HL-60 (cell line): ENCODE measurements around the gene HES7.

Source experiments
- SPI1 ChIP-seq: IDR thresholded peaks from 2 replicates; pipeline ENCODE4 v1.6.1; 2012; ENCODE audit warnings: low read depth, mild to moderate bottlenecking, borderline replicate concordance
- TF ChIP-seq, protein P1 (sequence below): IDR thresholded peaks from one replicate; pipeline ENCODE4 v1.5.1; 2011; ENCODE audit warnings: low read length, control low read depth, inconsistent platforms; ENCODE audit not compliant: insufficient read depth
- TF ChIP-seq, protein P2 (sequence below): IDR thresholded peaks from 2 replicates; pipeline ENCODE4 v1.6.1; 2012; ENCODE audit warnings: low read depth; ENCODE audit not compliant: insufficient replicate concordance

DNA sequence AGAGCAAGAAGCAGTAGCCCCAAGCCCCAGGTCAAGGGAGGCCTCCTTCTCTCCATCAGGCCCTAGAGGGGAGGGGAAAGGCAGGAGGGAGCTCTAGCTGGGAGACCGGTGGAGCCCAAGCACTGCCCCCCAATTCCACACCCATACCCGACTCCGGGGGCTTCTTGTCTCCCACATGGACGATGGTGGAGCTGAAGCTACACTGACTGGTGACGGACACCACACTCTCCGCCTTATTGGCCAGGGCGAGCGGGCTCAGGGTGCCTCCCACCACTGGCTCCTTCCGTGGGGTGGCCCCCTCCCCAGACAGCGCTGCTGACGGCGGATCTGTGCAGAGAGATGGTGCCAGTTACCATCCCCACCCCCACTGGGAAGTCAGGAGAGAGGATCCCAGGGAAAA lies 21.9 kb upstream of the HES7 start:
- TF ChIP-seq, protein P1, sequence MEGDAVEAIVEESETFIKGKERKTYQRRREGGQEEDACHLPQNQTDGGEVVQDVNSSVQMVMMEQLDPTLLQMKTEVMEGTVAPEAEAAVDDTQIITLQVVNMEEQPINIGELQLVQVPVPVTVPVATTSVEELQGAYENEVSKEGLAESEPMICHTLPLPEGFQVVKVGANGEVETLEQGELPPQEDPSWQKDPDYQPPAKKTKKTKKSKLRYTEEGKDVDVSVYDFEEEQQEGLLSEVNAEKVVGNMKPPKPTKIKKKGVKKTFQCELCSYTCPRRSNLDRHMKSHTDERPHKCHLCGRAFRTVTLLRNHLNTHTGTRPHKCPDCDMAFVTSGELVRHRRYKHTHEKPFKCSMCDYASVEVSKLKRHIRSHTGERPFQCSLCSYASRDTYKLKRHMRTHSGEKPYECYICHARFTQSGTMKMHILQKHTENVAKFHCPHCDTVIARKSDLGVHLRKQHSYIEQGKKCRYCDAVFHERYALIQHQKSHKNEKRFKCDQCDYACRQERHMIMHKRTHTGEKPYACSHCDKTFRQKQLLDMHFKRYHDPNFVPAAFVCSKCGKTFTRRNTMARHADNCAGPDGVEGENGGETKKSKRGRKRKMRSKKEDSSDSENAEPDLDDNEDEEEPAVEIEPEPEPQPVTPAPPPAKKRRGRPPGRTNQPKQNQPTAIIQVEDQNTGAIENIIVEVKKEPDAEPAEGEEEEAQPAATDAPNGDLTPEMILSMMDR, result no peak
- TF ChIP-seq, protein P2, sequence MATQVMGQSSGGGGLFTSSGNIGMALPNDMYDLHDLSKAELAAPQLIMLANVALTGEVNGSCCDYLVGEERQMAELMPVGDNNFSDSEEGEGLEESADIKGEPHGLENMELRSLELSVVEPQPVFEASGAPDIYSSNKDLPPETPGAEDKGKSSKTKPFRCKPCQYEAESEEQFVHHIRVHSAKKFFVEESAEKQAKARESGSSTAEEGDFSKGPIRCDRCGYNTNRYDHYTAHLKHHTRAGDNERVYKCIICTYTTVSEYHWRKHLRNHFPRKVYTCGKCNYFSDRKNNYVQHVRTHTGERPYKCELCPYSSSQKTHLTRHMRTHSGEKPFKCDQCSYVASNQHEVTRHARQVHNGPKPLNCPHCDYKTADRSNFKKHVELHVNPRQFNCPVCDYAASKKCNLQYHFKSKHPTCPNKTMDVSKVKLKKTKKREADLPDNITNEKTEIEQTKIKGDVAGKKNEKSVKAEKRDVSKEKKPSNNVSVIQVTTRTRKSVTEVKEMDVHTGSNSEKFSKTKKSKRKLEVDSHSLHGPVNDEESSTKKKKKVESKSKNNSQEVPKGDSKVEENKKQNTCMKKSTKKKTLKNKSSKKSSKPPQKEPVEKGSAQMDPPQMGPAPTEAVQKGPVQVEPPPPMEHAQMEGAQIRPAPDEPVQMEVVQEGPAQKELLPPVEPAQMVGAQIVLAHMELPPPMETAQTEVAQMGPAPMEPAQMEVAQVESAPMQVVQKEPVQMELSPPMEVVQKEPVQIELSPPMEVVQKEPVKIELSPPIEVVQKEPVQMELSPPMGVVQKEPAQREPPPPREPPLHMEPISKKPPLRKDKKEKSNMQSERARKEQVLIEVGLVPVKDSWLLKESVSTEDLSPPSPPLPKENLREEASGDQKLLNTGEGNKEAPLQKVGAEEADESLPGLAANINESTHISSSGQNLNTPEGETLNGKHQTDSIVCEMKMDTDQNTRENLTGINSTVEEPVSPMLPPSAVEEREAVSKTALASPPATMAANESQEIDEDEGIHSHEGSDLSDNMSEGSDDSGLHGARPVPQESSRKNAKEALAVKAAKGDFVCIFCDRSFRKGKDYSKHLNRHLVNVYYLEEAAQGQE, result no peak
- TF ChIP-seq SPI1, result no peak
